Stomach (tissue), 9 donors: ENCODE data around the gene IFI27. TPM values are rescaled to one million over a fixed set of nuclear protein-coding genes. Genes with fewer than 3 reads are reported as not detected.

Source experiments
- DNase-seq, 2 donors: peaks; one replicate each; pipeline versions ENCODE4 v3.0.0 to v3.0.0-alpha.2; 2013 to 2019
- H3K27ac ChIP-seq, 5 donors: fragments of 200-600 bp in 4 of 5; sonication (generic) in 4 of 5; one replicate each; pipeline ENCODE4 v1.5.1; 2013 to 2019; ENCODE audit warnings: mild to moderate bottlenecking in 1 of 5, moderate library complexity in 1 of 5
- H3K27me3 ChIP-seq, 3 donors: fragments of 200-600 bp; sonication (generic); one replicate each; pipeline ENCODE4 v1.5.1; 2017 to 2019; ENCODE audit warnings: mixed run types in 1 of 3
- H3K36me3 ChIP-seq, 4 donors: fragments of 200-600 bp; sonication (generic); 1 replicate in 3 of 4; 2 replicates in 1 of 4; pipeline ENCODE4 v1.5.1; 2016 to 2019
- H3K4me1 ChIP-seq, 4 donors: fragments of 200-600 bp; sonication (generic); one replicate each; pipeline ENCODE4 v1.5.1; 2016 to 2019
- H3K4me3 ChIP-seq, 4 donors: fragments of 200-600 bp; sonication (generic) in 3 of 4; one replicate each; pipeline ENCODE4 v1.5.1; 2016 to 2019; ENCODE audit warnings: mild to moderate bottlenecking in 1 of 4
- H3K9me3 ChIP-seq, 4 donors: fragments of 200-600 bp; sonication (generic); one replicate each; pipeline ENCODE4 v1.5.1; 2016 to 2019
- EP300 ChIP-seq: sonication (generic); formaldehyde crosslinking; IDR thresholded peaks from one replicate; pipeline ENCODE4 v1.6.1; 2017; ENCODE audit warnings: antibody characterized with exemption
- POLR2A ChIP-seq, 4 donors: fragments of 450-650 bp; IDR thresholded peaks; one replicate each; pipeline ENCODE4 v1.6.1; 2016; ENCODE audit warnings: antibody characterized with exemption in 4 of 4, control low read depth in 2 of 4, mild to moderate bottlenecking in 1 of 4, moderate library complexity in 1 of 4
- POLR2AphosphoS5 ChIP-seq, 3 donors: sonication (generic); formaldehyde crosslinking; IDR thresholded peaks; one replicate each; pipeline ENCODE4 v1.6.1; 2016; ENCODE audit warnings: antibody characterized with exemption in 3 of 3
- WGBS, 5 donors: extraction: QIAGEN DNeasy Blood & Tissue Kit in 3 of 5; methylation state at CpG; one replicate each; pipeline versions ENCODE4 v1.1.5 to v1.1.7; 2013 to 2018; 5-methylcytosine and 5-hydroxymethylcytosine counted together
- intact Hi-C: fragments of 100-400 bp; cut with DNase I; formaldehyde crosslinking; loops from one replicate; pipeline ENCODE4 v1.15.1; 2023; ENCODE audit warnings: low total_unique reads
- polyA plus RNA-seq, 3 donors: library from polyadenylated mRNA; stranded (reverse); fragments of 200-250 nt; gene quantifications; one replicate each; pipeline ENCODE4 v1.2.3, GENCODE V29; 2013
- total RNA-seq, 5 donors: library from RNA; depleted of rRNA; stranded (reverse); fragments of >200 nt; gene quantifications; one replicate each; pipeline versions ENCODE4 v1.1.0 to v1.2.3, GENCODE V29; 2014 to 2016
- TF ChIP-seq, protein P1 (sequence below), 7 experiments: fragments of 450-650 bp in 4 of 7; fragments of 200-600 bp in 3 of 7; sonication (generic) in 3 of 7; IDR thresholded peaks; one replicate each; pipeline ENCODE4 v1.5.1; 2016 to 2019; ENCODE audit warnings: antibody characterized with exemption in 7 of 7, control low read depth in 2 of 7, mild to moderate bottlenecking in 1 of 7
- donor health status: healthy with polysubstance abuse.
- donor health status: Bipolar disorder and iron deficiency.
- donor health status: healthy.

Gene IFI27
- total and polyA plus RNA-seq, 8 donors: 12.9 to 1,115 (median 234) TPM

DNA sequence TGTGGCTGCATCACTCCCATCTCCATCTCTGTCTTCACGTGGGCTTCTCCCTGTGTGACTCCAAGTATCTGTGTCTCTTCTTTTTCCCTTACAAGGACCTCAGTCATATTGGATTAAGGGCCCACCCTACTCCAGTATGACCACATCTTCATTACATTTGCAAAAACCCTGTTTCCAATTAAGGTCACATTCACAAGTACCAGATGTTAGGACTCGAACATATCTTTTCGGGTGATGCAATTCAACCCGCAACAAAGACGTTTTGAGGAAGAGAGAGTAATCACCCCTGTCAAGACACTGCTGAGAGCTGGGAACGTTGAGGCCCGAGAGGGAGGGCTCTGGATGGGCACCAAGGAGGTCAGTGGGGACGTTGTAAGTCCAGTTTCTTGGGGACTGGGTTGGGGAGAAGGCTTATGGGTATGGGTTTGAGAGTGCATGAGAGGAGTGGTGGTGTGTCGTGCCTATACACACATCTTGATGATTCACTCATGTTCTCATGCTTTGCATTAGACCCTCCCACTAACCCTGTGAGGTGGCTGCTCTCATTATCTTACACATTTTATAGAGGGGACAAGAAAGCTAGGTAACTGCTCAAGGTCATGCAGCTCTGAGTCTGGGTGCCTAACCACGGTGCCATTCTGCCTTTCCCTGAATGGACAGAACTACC lies 12.1 kb upstream of the IFI27 start:
- no peaks in the 10 kb centered on the region for H3K27me3 ChIP-seq
- DNase-seq: no peak
- intact Hi-C loops: no loop called here
- H3K4me3 ChIP-seq: no peak overlapping the region
- H3K36me3 ChIP-seq: peaks cover 0 to 16% (median 14%) of the 10 kb centered on the region in 4 donors
- H3K9me3 ChIP-seq: no peaks in the 10 kb centered on the region
- TF ChIP-seq POLR2A (IDR thresholded peaks at IDR 0.05): no peak
- no peak for TF ChIP-seq POLR2AphosphoS5 (IDR thresholded peaks at IDR 0.05)
- no peak for TF ChIP-seq EP300
- TF ChIP-seq, protein P1, sequence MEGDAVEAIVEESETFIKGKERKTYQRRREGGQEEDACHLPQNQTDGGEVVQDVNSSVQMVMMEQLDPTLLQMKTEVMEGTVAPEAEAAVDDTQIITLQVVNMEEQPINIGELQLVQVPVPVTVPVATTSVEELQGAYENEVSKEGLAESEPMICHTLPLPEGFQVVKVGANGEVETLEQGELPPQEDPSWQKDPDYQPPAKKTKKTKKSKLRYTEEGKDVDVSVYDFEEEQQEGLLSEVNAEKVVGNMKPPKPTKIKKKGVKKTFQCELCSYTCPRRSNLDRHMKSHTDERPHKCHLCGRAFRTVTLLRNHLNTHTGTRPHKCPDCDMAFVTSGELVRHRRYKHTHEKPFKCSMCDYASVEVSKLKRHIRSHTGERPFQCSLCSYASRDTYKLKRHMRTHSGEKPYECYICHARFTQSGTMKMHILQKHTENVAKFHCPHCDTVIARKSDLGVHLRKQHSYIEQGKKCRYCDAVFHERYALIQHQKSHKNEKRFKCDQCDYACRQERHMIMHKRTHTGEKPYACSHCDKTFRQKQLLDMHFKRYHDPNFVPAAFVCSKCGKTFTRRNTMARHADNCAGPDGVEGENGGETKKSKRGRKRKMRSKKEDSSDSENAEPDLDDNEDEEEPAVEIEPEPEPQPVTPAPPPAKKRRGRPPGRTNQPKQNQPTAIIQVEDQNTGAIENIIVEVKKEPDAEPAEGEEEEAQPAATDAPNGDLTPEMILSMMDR (IDR thresholded peaks at IDR 0.05): no peak
- H3K27ac ChIP-seq: no peak overlapping the region
- peaks cover 0 to 6% (median 3%) of the 10 kb centered on the region in 4 donors for H3K4me1 ChIP-seq
- 75 to 87% (median 76%) methylated on average over 10 of the region's 10 CpGs for WGBS, 5 donors

DNA sequence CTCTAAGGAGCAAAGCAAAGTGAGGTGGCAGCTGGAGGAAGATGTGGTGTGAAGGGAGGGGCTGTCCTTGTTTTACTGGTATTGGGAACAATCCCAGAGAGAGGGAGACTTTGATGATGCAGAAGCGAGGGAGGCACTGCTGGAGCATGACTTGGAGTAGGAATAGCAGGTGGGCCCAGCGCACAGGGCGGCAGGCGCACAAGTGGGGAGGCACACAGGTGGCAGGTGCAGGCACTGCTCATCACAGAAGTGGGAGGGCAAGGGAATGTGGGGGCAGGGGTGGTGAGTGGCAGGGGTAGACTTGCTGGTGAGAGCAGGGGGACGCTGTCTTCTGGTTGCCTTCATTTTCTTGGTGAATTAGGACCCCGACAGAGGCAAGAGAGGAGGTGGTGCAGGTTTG lies 11.5 kb upstream of the IFI27 start:
- TF ChIP-seq, protein P1 (IDR thresholded peaks at IDR 0.05): no peak
- TF ChIP-seq POLR2A (IDR thresholded peaks at IDR 0.05): no peak
- no peak for TF ChIP-seq POLR2AphosphoS5 (IDR thresholded peaks at IDR 0.05)
- no peak for TF ChIP-seq EP300
- Histone ChIP-seq H3K9me3 (no peaks in the 10 kb centered on the region), H3K4me1 (peaks cover 0 to 10% (median 3%) of the 10 kb centered on the region in 4 donors), H3K27ac (no peak overlapping the region), H3K4me3 (no peak overlapping the region), H3K36me3 (peaks cover 0 to 16% (median 14%) of the 10 kb centered on the region in 4 donors), H3K27me3 (no peaks in the 10 kb centered on the region)
- intact Hi-C loops: no loop called here
- 64 to 96% (median 95%) methylated on average over 6 of the region's 6 CpGs for WGBS, 5 donors
- no peak for DNase-seq

DNA sequence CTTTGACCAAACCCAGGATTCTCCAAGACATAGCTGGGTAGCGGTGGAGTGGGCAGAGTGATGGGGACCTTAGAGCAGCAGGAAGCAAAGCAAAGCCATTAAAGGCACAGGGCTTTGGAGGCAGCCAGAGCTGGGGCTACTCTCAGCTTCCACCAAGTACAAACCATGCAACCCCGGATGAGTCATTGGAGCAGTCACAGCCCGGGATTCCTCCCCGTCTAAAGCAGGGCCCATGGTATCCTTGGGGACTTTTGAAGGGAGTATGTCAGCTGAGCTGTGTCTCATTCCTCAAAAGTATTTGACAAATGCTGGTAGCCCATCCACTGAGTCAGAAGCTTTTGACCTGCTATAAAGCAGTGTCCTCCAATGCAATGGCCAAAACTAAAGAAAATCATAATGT lies 9.7 kb upstream of the IFI27 start:
- TF ChIP-seq POLR2A (IDR thresholded peaks at IDR 0.05) (no peak), POLR2AphosphoS5 (IDR thresholded peaks at IDR 0.05) (no peak), EP300 (no peak)
- TF ChIP-seq, protein P1 (IDR thresholded peaks at IDR 0.05): no peak
- intact Hi-C loops: no loop called here
- no peaks in the 10 kb centered on the region for H3K9me3 ChIP-seq
- H3K27me3 ChIP-seq: no peaks in the 10 kb centered on the region
- 59 to 84% (median 76%) methylated on average over 4 of the region's 4 CpGs for WGBS, 5 donors
- no peak overlapping the region for H3K27ac ChIP-seq
- H3K36me3 ChIP-seq: peaks cover 0 to 16% (median 14%) of the 10 kb centered on the region in 4 donors
- peaks cover 0 to 10% (median 3%) of the 10 kb centered on the region in 4 donors for H3K4me1 ChIP-seq
- no peak for DNase-seq
- no peak overlapping the region for H3K4me3 ChIP-seq

DNA sequence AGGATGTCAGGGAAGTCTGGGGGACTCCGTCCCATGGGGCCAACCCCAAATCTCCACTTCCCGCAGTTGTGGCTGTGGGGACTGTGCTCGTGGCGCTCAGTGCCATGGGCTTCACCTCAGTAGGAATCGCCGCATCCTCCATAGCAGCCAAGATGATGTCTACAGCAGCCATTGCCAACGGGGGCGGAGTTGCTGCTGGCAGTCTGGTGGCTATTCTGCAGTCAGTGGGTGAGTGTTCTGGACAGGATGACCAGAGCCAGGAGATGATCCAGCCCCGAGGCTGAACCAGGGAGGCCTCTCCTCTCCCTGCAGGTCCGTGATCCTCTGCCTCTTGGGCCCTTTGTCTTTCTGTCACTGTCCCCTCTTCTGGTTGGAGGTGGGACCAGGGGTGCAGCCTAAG lies 8.8 kb upstream of the IFI27 start:
- no peak overlapping the region for H3K27ac ChIP-seq
- no peaks in the 10 kb centered on the region for H3K9me3 ChIP-seq
- no peaks in the 10 kb centered on the region for H3K27me3 ChIP-seq
- WGBS, 5 donors: 92 to 98% (median 95%) methylated on average over 7 to 10 of the region's 10 CpGs
- H3K4me1 ChIP-seq: peaks cover 0 to 10% (median 3%) of the 10 kb centered on the region in 4 donors
- H3K4me3 ChIP-seq: no peak overlapping the region
- no peak for DNase-seq
- intact Hi-C loops: no loop called here
- peaks cover 0 to 16% (median 13%) of the 10 kb centered on the region in 4 donors for H3K36me3 ChIP-seq
- TF ChIP-seq POLR2AphosphoS5 (IDR thresholded peaks at IDR 0.05): no peak
- TF ChIP-seq, protein P1 (IDR thresholded peaks at IDR 0.05): no peak
